ENCODE measurements around the gene PRDM11.

PRDM11 gene

DNA sequence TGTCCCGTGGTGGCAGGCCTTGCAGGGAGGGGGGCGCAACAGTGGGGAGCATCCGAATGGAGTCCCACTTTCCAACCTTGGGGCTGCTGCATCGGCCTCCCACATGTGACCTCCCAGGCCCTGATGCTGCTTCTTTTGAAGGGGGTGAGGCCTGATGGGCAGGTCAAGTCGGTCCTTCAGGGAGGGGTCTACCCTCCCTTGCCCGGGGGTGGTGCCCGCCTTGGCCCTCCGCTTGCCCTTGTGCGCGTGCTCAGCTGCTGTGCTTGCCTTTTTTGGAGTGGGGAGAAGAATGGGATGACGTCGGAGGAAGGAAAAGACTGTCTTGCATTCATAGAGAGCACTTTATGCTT, 66.9 kb downstream of the PRDM11 start:
- no peak overlapping the region for H3K27ac ChIP-seq (ENCODE audit: low read depth, low read length, poor library complexity, severe bottlenecking)
- H3K4me3 ChIP-seq (ENCODE audit: low read depth, low read length, poor library complexity, severe bottlenecking) = no peak overlapping the region
- H3K4me2 ChIP-seq (ENCODE audit: low read length) = no peak overlapping the region
- H3K79me2 ChIP-seq (ENCODE audit: insufficient read depth, low read length) = no peaks in the 10 kb centered on the region
- no peaks in the 10 kb centered on the region for H3K9me2 ChIP-seq (ENCODE audit: low read depth, low read length)
- no peaks in the 10 kb centered on the region for H3F3A ChIP-seq (ENCODE audit: insufficient read depth, low read length)
- H3K9ac ChIP-seq (ENCODE audit: low read length) = no peak overlapping the region
- H3K4me1 ChIP-seq (ENCODE audit: insufficient read depth, low read length, severe bottlenecking) = no peaks in the 10 kb centered on the region
- no peak overlapping the region for H2AFZ ChIP-seq (ENCODE audit: low read length)
- H3K36me3 ChIP-seq (ENCODE audit: insufficient read depth, low read length) = no peaks in the 10 kb centered on the region
- H3K27me3 ChIP-seq (ENCODE audit: insufficient read depth, low read length) = no peaks in the 10 kb centered on the region
- H4K20me1 ChIP-seq (ENCODE audit: insufficient read depth, low read length) = no peaks in the 10 kb centered on the region
- H3K9me3 ChIP-seq (ENCODE audit: low read length) = no peaks in the 10 kb centered on the region
- no peak for TF ChIP-seq EZH2 (IDR thresholded peaks at IDR 0.05; ENCODE audit: borderline replicate concordance, low read length)
- TF ChIP-seq, protein P1, sequence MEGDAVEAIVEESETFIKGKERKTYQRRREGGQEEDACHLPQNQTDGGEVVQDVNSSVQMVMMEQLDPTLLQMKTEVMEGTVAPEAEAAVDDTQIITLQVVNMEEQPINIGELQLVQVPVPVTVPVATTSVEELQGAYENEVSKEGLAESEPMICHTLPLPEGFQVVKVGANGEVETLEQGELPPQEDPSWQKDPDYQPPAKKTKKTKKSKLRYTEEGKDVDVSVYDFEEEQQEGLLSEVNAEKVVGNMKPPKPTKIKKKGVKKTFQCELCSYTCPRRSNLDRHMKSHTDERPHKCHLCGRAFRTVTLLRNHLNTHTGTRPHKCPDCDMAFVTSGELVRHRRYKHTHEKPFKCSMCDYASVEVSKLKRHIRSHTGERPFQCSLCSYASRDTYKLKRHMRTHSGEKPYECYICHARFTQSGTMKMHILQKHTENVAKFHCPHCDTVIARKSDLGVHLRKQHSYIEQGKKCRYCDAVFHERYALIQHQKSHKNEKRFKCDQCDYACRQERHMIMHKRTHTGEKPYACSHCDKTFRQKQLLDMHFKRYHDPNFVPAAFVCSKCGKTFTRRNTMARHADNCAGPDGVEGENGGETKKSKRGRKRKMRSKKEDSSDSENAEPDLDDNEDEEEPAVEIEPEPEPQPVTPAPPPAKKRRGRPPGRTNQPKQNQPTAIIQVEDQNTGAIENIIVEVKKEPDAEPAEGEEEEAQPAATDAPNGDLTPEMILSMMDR (IDR thresholded peaks at IDR 0.05; ENCODE audit: low read length) = no peak

DNA sequence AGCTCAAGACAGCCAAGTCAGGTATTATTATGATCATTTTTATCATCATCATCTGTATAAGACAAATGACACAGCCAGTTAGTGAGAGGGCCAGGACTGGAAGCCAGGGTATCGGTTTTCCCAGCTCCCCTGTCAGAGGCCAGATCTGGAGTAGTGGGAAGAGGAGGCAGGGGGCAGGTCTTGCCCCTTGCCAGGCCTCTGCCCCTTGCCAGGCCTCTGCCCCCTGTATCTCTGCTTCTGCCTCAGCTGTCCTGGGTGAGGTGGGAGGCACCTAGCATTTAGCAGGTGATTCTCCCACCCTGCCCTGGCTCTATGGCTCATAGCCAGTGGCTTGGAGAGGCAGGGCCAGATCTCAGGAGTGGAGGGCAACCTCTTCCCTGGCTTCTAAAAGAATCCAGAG, 67.3 kb downstream of the PRDM11 start:
- no peaks in the 10 kb centered on the region for H3K36me3 ChIP-seq (ENCODE audit: insufficient read depth, low read length)
- H3K9me2 ChIP-seq (ENCODE audit: low read depth, low read length) = no peaks in the 10 kb centered on the region
- TF ChIP-seq EZH2 (IDR thresholded peaks at IDR 0.05; ENCODE audit: borderline replicate concordance, low read length) = no peak
- TF ChIP-seq, protein P1 (IDR thresholded peaks at IDR 0.05; ENCODE audit: low read length) = no peak

DNA sequence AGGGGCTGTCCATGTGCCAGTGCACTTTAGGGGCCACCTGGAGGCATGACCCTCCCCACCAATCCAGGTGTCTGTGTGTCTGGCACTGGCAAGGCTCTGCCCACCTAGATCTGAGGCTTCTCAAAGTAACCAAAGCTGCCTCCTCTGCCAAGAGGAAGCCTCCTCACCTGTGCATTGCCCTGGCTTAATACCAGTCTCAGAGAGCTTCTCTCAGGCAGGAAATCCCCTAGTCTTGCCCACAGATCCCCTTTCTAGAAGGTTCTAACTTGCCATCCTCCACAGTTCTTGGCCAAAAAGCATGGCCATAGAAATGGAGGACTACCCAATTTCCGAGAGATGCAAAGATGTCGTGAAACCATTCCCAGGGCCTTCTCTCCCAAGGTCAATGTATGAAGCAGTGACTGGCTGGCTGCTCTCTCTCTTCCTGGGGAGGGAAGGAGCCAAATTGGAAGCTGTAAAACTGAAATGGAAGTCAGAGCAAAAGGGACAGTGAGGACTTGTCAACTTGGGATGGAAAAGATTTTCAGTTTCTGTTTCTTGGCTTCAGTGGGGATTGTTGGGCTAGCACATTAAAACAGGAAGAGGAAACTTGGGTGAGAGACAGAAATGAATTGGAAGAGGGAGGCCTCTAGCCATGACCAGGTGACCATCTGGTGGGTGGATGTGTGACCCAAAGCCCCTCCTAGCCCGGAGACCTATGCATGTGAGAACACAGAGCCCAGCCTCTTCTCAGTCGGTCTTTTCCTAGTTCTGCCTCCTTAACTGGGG, 68.8 kb downstream of the PRDM11 start:
- H3K36me3 ChIP-seq (ENCODE audit: insufficient read depth, low read length) = no peaks in the 10 kb centered on the region
- H3K4me2 ChIP-seq (ENCODE audit: low read length) = no peak overlapping the region
- no peaks in the 10 kb centered on the region for H3K4me1 ChIP-seq (ENCODE audit: insufficient read depth, low read length, severe bottlenecking)
- H3K4me3 ChIP-seq (ENCODE audit: low read depth, low read length, poor library complexity, severe bottlenecking) = no peak overlapping the region
- no peak overlapping the region for H2AFZ ChIP-seq (ENCODE audit: low read length)
- H3K27ac ChIP-seq (ENCODE audit: low read depth, low read length, poor library complexity, severe bottlenecking) = no peak overlapping the region
- no peaks in the 10 kb centered on the region for H4K20me1 ChIP-seq (ENCODE audit: insufficient read depth, low read length)
- no peaks in the 10 kb centered on the region for H3K9me2 ChIP-seq (ENCODE audit: low read depth, low read length)
- no peak overlapping the region for H3K9ac ChIP-seq (ENCODE audit: low read length)
- no peaks in the 10 kb centered on the region for H3K79me2 ChIP-seq (ENCODE audit: insufficient read depth, low read length)
- TF ChIP-seq, protein P1 (IDR thresholded peaks at IDR 0.05; ENCODE audit: low read length) = no peak
- no peak for TF ChIP-seq EZH2 (IDR thresholded peaks at IDR 0.05; ENCODE audit: borderline replicate concordance, low read length)
- H3F3A ChIP-seq (ENCODE audit: insufficient read depth, low read length) = no peaks in the 10 kb centered on the region
- H3K27me3 ChIP-seq (ENCODE audit: insufficient read depth, low read length) = no peaks in the 10 kb centered on the region
- H3K9me3 ChIP-seq (ENCODE audit: low read length) = no peaks in the 10 kb centered on the region

More for the DNA sequence above, 67.3 kb downstream of the PRDM11 start:
- Histone ChIP-seq H3K27me3 (ENCODE audit: insufficient read depth, low read length) (no peaks in the 10 kb centered on the region), H3K9me3 (ENCODE audit: low read length) (no peaks in the 10 kb centered on the region), H3K9ac (ENCODE audit: low read length) (no peak overlapping the region), H3K4me3 (ENCODE audit: low read depth, low read length, poor library complexity, severe bottlenecking) (no peak overlapping the region), H3F3A (ENCODE audit: insufficient read depth, low read length) (no peaks in the 10 kb centered on the region), H2AFZ (ENCODE audit: low read length) (no peak overlapping the region), H3K4me1 (ENCODE audit: insufficient read depth, low read length, severe bottlenecking) (no peaks in the 10 kb centered on the region), H3K4me2 (ENCODE audit: low read length) (no peak overlapping the region), H3K27ac (ENCODE audit: low read depth, low read length, poor library complexity, severe bottlenecking) (no peak overlapping the region), H4K20me1 (ENCODE audit: insufficient read depth, low read length) (no peaks in the 10 kb centered on the region), H3K79me2 (ENCODE audit: insufficient read depth, low read length) (no peaks in the 10 kb centered on the region)

All from OCI-LY1 (cell line).